ENCODE results near the gene PRICKLE2. TPM values are rescaled to one million over a fixed set of nuclear protein-coding genes. Genes with fewer than 3 reads are reported as not detected.

PRICKLE2 gene
- total RNA-seq, 1 experiment from 2014 or later, result not detected

- Histone ChIP-seq H3K4me3 (ENCODE audit: low read depth, low read length, poor library complexity, severe bottlenecking) (no peak overlapping the region), H3K9me3 (ENCODE audit: low read depth, low read length, poor library complexity, severe bottlenecking) (no peaks in the 10 kb centered on the region), H3K27ac (ENCODE audit: low read depth, low read length, poor library complexity, severe bottlenecking) (no peak overlapping the region), H3K36me3 (ENCODE audit: insufficient read depth, low read length, poor library complexity, severe bottlenecking) (no peaks in the 10 kb centered on the region), H3K4me1 (ENCODE audit: insufficient read depth, low read length, poor library complexity, severe bottlenecking) (no peaks in the 10 kb centered on the region), H3K27me3 (replicated peaks; ENCODE audit: insufficient read depth, low read depth, low read length, poor library complexity) (no peaks in the 10 kb centered on the region)
- ChIA-PET POLR2A (ENCODE audit: low non-redundant PET) (no interaction called here), CTCF (no interaction called here)
- intact Hi-C loops (cut with micrococcal nuclease; ENCODE audit: unreplicated experiment), result no loop called here
- no peak for DNase-seq (ENCODE audit: low spot score)
- no TSS peak for BruUV-seq (replicated peaks)
- TF ChIP-seq EZH2 (IDR thresholded peaks at IDR 0.05; ENCODE audit: borderline replicate concordance, low read depth, low read length, poor library complexity, severe bottlenecking) (no peak), CTCF (conservative IDR thresholded peaks at IDR 0.05; ENCODE audit: low read depth, low read length) (no peak)
Measured at GRCh38 chr3:64078966-64079365, 146.3 kb downstream of the PRICKLE2 start.

GRCh38 chr3:64074895-64075679, 150.2 kb downstream of the PRICKLE2 start:
- TF ChIP-seq EZH2 (IDR thresholded peaks at IDR 0.05; ENCODE audit: borderline replicate concordance, low read depth, low read length, poor library complexity, severe bottlenecking) (no peak), CTCF (conservative IDR thresholded peaks at IDR 0.05; ENCODE audit: low read depth, low read length) (no peak)
- H3K9me3 ChIP-seq (ENCODE audit: low read depth, low read length, poor library complexity, severe bottlenecking), result no peaks in the 10 kb centered on the region
- no TSS peak for BruUV-seq (replicated peaks)
- H3K4me1 ChIP-seq (ENCODE audit: insufficient read depth, low read length, poor library complexity, severe bottlenecking), result no peaks in the 10 kb centered on the region
- intact Hi-C loops (cut with micrococcal nuclease; ENCODE audit: unreplicated experiment), result no loop called here
- H3K4me3 ChIP-seq (ENCODE audit: low read depth, low read length, poor library complexity, severe bottlenecking), result no peak overlapping the region
- no peaks in the 10 kb centered on the region for H3K36me3 ChIP-seq (ENCODE audit: insufficient read depth, low read length, poor library complexity, severe bottlenecking)
- POLR2A ChIA-PET (ENCODE audit: low non-redundant PET), result no interaction called here
- CTCF ChIA-PET, result no interaction called here
- no peak overlapping the region for H3K27ac ChIP-seq (ENCODE audit: low read depth, low read length, poor library complexity, severe bottlenecking)
- no peaks in the 10 kb centered on the region for H3K27me3 ChIP-seq (replicated peaks; ENCODE audit: insufficient read depth, low read depth, low read length, poor library complexity)
- DNase-seq (ENCODE audit: low spot score), result no peak

- Histone ChIP-seq H3K36me3 (ENCODE audit: insufficient read depth, low read length, poor library complexity, severe bottlenecking) (no peaks in the 10 kb centered on the region), H3K4me3 (ENCODE audit: low read depth, low read length, poor library complexity, severe bottlenecking) (no peak overlapping the region), H3K9me3 (ENCODE audit: low read depth, low read length, poor library complexity, severe bottlenecking) (no peaks in the 10 kb centered on the region), H3K27ac (ENCODE audit: low read depth, low read length, poor library complexity, severe bottlenecking) (no peak overlapping the region), H3K27me3 (replicated peaks; ENCODE audit: insufficient read depth, low read depth, low read length, poor library complexity) (no peaks in the 10 kb centered on the region), H3K4me1 (ENCODE audit: insufficient read depth, low read length, poor library complexity, severe bottlenecking) (no peaks in the 10 kb centered on the region)
- BruUV-seq (replicated peaks), result no TSS peak
- TF ChIP-seq CTCF (conservative IDR thresholded peaks at IDR 0.05; ENCODE audit: low read depth, low read length) (no peak), EZH2 (IDR thresholded peaks at IDR 0.05; ENCODE audit: borderline replicate concordance, low read depth, low read length, poor library complexity, severe bottlenecking) (no peak)
- POLR2A ChIA-PET (ENCODE audit: low non-redundant PET), result no interaction called here
- intact Hi-C loops (cut with micrococcal nuclease; ENCODE audit: unreplicated experiment), result no loop called here
- peak; percentile 43 for DNase-seq (ENCODE audit: low spot score)
- CTCF ChIA-PET, result no interaction called here
Measured at GRCh38 chr3:64074060-64074459, 151.2 kb downstream of the PRICKLE2 start.

Data from A673 (cell line).